Measurements from ENCODE around the gene MPPED1. TPM values are rescaled to one million over a fixed set of nuclear protein-coding genes. Genes with fewer than 3 reads are reported as not detected.

Gene MPPED1
- total and polyA plus RNA-seq, 2 donors (not counting 3 experiments of a cell fraction or from before 2014, with no cell fraction given), result not detected

GRCh38 chr22:43423046-43423445 lies 11.2 kb downstream of the MPPED1 start:
- H3K27me3 ChIP-seq (ENCODE audit: control insufficient read depth in 2 of 2, insufficient read depth in 2 of 2, low read length in 2 of 2), result no peaks in the 10 kb centered on the region
- DNase-seq (ENCODE audit: low read depth, low spot score), result no peak
- no peaks in the 10 kb centered on the region for H3K9me1 ChIP-seq (replicated peaks; ENCODE audit: control insufficient read depth, extremely low read depth, insufficient read depth, low read length)
- H3K4me1 ChIP-seq (ENCODE audit: control insufficient read depth, extremely low read depth, insufficient read depth, low read length), result no peaks in the 10 kb centered on the region
- no peak overlapping the region for H2AFZ ChIP-seq (ENCODE audit: low read depth, low read length)
- no peaks in the 10 kb centered on the region for H3K36me3 ChIP-seq (ENCODE audit: control insufficient read depth in 2 of 2, extremely low read depth in 1 of 2, insufficient read depth in 2 of 2, low read length in 2 of 2)
- dilution Hi-C loops (cut with MboI; ENCODE audit: extremely low pct_ligation_motif_present, low sequenced_read_pairs) (no loop called here), intact Hi-C loops (cut with micrococcal nuclease) (no loop called here)
- ChIA-PET POLR2A (no interaction called here), CTCF (no interaction called here)
- no peak for FAIRE-seq
- H3K4me2 ChIP-seq (ENCODE audit: insufficient read depth, low read length), result no peak overlapping the region
- H3K79me2 ChIP-seq (ENCODE audit: control insufficient read depth, insufficient read depth, low read length), result no peaks in the 10 kb centered on the region
- no peak overlapping the region for H3K9ac ChIP-seq (replicated peaks; ENCODE audit: extremely low read depth, insufficient read depth, low read length)
- H4K20me1 ChIP-seq (replicated peaks; ENCODE audit: control insufficient read depth, extremely low read depth, insufficient read depth, low read length), result no peaks in the 10 kb centered on the region
- H3K27ac ChIP-seq (ENCODE audit: insufficient read depth, low read depth, low read length), result no peak overlapping the region
- no peaks in the 10 kb centered on the region for H3K9me3 ChIP-seq (replicated peaks; ENCODE audit: control insufficient read depth, insufficient read depth, low read length)
- no peak overlapping the region for H3K4me3 ChIP-seq (replicated peaks in 1 of 3; ENCODE audit: insufficient read depth in 1 of 3, low read depth in 1 of 3, low read length in 3 of 3)
- no peak for TF ChIP-seq MYC (IDR thresholded peaks at IDR 0.05; ENCODE audit: low read depth, low read length)
- no peak for TF ChIP-seq MAX (IDR thresholded peaks at IDR 0.05; ENCODE audit: insufficient read depth, insufficient read length)
- TF ChIP-seq EZH2 (IDR thresholded peaks at IDR 0.05; ENCODE audit: borderline replicate concordance, low read depth, low read length, severe bottlenecking), result no peak
- TF ChIP-seq FOS (IDR thresholded peaks at IDR 0.05; ENCODE audit: borderline replicate concordance, insufficient read depth, low read length), result no peak
- TF ChIP-seq CTCF (IDR thresholded peaks at IDR 0.05; ENCODE audit: extremely low read depth in 1 of 2, insufficient read depth in 1 of 2, low read depth in 1 of 2, low read length in 2 of 2), result no peak
- no peak for TF ChIP-seq JUN (IDR thresholded peaks at IDR 0.05; ENCODE audit: borderline replicate concordance, insufficient read depth, insufficient read length, low read depth)
- TF ChIP-seq POLR2AphosphoS5 (IDR thresholded peaks at IDR 0.05; ENCODE audit: insufficient read depth, low read depth, low read length), result no peak
- no peak for TF ChIP-seq POLR2A (IDR thresholded peaks at IDR 0.05; ENCODE audit: low read depth, low read length)
- TF ChIP-seq GATA2 (IDR thresholded peaks at IDR 0.05; ENCODE audit: insufficient read depth, insufficient read length, low read depth, low read length), result no peak
- no TSS peak for BruUV-seq (replicated peaks)
